Measurements from ENCODE around the gene RETSAT. TPM values are rescaled to one million over a fixed set of nuclear protein-coding genes. Genes with fewer than 3 reads are reported as not detected.

The RETSAT gene
- polyA plus RNA-seq, 4 donors, result 18.2 to 26.8 (median 23.0) TPM

DNA sequence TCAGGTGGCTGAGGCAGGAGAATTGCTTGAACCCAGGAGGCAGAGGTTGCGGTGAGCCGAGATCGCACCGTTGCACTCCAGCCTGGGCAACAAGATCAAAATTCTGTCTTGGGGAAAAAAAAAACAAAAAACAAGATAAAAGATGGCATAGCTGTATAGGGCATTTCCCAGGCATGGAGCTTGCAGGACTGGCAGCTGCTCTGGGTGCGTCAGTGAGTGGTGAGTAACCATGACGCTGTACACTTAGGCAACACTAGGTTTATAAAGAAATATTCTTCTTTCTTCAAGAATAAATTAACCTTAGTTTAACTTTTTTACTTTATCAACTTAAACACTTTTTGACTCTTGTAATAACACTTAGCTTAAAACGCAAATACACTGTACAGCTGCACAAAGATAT is 41.9 kb downstream of the RETSAT start:
- DNase-seq (ENCODE audit: low read depth in 4 of 4, low spot score in 3 of 4), result no peak

DNA sequence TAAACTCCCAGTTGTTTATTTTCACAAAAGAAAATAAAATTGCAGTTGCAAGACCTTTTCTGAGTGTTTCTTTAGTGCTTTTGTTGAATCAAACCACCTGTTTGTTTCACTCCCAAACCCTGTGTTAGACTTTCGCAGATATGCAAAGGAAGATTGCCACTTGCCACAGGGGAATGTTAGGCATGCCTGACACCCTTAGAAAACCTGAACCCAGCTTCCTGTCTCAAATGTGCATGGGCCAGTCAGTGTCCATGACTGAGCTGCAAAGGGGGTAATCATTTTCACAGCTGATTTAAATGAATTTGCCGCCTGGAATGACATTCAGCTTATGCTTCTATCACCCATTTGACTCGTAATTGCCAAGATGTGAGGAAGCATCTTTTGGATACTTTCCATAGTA is 44.0 kb downstream of the RETSAT start:
- DNase-seq (ENCODE audit: low read depth in 4 of 4, low spot score in 3 of 4), result no peak

DNA sequence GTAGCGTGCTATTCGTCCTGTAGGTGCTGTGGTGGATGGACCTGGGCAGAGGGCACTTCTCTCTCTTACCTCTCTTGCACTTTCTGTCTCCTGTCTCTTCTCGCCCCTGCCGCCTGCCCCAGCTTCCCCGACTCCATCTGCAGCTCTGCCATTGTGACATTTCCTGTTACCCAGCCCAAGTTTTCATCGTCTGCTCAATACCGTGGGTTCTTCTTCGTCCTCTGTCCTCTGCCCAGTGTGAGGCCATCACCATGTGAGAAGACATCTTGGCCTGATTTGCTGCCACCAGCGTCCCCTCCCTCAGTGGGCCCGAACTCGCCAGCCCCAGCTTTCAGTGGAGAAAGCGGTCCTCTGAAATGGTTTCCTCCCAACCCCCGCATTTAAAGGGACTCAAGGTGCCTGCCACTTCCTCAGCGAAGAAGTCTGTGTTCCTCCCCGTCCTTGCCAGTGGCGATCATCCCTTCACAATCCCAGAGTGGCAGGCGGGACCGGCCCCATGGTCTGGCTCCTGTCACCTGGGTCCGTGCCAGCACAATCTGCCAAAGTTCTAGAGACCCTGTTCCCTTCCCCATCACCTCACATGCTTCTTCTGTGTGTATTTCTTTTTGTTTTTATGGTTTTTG is 44.5 kb downstream of the RETSAT start:
- no peak for DNase-seq (ENCODE audit: low read depth in 4 of 4, low spot score in 3 of 4)

DNA sequence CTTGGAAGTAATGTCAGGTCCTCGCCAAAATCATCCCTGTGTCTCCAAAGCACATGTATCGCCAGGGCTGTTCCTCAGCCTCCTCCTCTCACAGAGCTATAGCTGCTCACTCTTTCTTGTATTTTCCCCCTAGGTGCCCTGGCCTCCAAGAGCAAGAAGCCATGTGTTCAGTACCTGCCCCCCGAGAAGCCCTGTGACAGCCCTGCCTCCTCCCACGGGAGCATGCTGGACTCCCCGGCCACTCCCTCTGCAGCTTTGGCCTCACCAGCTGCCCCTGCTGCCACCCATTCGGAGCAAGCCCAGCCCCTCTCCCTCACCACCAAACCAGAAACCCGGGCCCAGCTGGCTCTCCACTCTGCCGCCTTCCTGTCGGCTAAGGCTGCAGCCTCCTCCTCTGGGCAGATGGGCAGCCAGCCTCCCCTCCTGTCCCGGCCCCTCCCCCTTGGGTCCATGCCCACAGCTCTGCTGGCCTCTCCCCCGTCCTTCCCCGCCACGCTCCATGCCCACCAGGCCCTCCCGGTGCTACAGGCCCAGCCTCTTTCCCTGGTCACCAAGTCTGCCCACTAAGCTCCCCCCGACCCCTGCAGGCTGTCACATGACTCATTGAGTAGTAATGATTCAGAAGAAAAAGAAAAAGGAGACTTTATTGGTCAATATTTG is 45.3 kb downstream of the RETSAT start:
- peak in 3 of 4 donors; percentile 73 to 83 (median 77) for DNase-seq (ENCODE audit: low read depth in 4 of 4, low spot score in 3 of 4)

DNA sequence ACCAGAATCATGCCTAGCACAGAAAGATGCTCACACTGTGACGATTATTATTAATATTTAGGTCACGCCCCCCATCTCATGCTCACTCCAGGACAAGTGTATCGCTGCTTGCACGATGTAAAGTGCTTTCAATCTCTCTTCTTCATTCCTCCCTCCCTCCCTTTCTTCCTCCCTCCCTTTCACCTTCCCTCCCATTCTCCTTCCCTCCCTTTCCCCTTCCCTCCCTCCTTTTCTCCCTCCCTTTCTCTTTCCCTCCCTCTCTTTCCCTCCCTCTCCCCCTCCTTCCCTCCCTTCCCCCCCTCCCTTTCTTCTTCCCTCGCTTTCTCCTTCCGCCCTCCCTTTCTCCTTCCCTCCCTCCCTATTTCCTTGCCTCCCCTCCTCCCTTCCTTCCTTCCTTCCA is 46.1 kb downstream of the RETSAT start:
- no peak for DNase-seq (ENCODE audit: low read depth in 4 of 4, low spot score in 3 of 4)

DNA sequence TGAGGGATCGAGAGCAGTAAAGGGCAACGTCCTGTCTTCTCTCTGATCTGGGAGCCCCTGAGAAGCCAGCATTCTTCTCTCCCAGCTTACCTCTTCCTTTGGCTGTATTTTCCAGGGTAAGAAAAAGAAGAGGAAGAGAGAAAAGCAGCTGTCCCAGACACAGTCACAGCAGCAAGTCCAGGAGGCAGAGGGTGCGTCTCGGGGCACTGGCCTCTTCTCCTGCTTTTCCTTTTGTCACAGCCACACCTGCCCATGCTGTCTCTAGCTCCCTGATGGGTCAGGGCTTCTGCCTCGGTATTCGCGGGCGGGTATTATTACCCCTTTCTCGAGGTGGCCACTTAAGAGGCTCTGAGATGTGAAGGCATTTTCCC is 46.8 kb downstream of the RETSAT start:
- no peak for DNase-seq (ENCODE audit: low read depth in 4 of 4, low spot score in 3 of 4)

DNA sequence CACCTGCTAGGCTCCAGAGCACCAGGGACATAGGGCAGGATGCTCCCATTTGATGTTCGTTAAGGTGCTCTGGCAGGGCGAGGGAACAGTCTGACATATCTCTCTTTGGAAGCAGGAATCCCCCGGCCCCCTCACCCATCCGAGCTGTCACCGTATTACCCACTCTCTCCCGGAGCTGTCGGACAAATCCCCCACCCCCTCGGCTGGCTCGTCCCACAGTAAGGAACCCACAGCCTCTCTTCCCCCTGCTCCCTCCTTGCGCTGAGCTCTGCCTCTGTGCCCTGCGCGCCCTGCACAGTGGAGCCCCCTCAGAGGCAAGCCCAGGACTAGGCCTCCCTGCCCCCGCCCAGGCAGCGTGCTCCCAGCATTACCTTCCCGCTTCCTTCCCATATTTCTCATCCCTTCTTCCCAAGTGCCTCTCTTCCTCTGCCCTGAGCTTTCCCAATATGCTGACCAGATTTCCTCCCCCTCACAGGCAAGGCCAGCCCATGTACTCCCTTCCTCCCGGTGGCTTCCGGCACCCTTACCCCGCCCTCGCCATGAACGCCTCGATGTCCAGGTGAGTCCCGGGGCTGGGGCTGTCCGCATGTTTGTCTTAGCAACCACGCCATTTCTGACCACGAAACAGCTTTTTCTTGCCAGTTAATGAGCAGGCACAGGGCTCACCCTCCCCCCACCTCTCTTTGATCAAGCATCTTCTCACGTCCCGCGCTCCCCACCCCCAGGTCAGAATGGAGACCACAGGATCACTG is 50.4 kb downstream of the RETSAT start:
- no peak for DNase-seq (ENCODE audit: low read depth in 4 of 4, low spot score in 3 of 4)

DNA sequence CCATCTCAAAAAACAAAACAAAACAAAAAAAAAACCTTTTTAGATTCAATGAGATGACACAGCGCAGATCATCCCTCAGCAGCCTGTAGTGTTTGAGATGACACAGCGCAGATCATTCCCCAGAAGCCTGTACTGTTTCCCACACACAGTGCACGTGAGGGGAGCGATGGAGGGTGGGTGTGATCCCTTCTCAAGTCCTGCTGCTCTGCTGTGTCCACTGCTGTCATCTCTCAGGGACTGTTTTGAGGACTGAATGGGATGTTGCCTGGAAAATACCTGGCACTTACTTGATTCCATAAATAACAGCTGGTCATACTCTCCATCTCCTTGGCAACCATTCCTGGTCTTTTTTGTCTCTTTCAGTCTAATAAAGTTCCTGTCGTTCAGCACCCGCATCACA is 52.2 kb downstream of the RETSAT start:
- DNase-seq (ENCODE audit: low read depth in 4 of 4, low spot score in 3 of 4), result no peak

Other genes with a start within 250 kb of the RETSAT start
- gene TCF7L1, start 221.1 kb downstream of the RETSAT start, polyA plus RNA-seq (ENCODE audit: insufficient read length in 4 of 4), result 10 to 100 TPM; 46.8 to 61.0 (median 56.5) TPM
- gene TGOLN2, start 26.5 kb downstream of the RETSAT start, polyA plus RNA-seq (ENCODE audit: insufficient read length in 4 of 4), result 100 to 1,000 TPM in 3 of 4 donors, 10 to 100 TPM in 1; 86.3 to 129 (median 123) TPM
- gene ELMOD3, start 241 bp upstream of the RETSAT start, polyA plus RNA-seq (ENCODE audit: insufficient read length in 4 of 4), result 10 to 100 TPM; 22.5 to 33.3 (median 24.8) TPM
- gene CAPG, start 55.8 kb upstream of the RETSAT start, polyA plus RNA-seq (ENCODE audit: insufficient read length in 4 of 4), result 100 to 1,000 TPM in 1 of 4 donors, 10 to 100 TPM in 3; 63.5 to 162 (median 92.6) TPM
- gene SH2D6, start 64.2 kb upstream of the RETSAT start, polyA plus RNA-seq (ENCODE audit: insufficient read length in 4 of 4), result 1 to 10 TPM in 1 of 4 donors, under 1 TPM in 3; 0.27 to 1.5 (median 0.58) TPM
- gene MAT2A, start 184.6 kb upstream of the RETSAT start, polyA plus RNA-seq (ENCODE audit: insufficient read length in 4 of 4), result 100 to 1,000 TPM; 194 to 394 (median 345) TPM
- 10 to 100 TPM; 33.7 to 42.4 (median 39.7) TPM for gene GGCX, start 207.0 kb upstream of the RETSAT start, polyA plus RNA-seq (ENCODE audit: insufficient read length in 4 of 4)
- 100 to 1,000 TPM in 1 of 4 donors, 10 to 100 TPM in 3; 18.8 to 103 (median 92.4) TPM for gene VAMP8, start 223.1 kb upstream of the RETSAT start, polyA plus RNA-seq (ENCODE audit: insufficient read length in 4 of 4)
- gene VAMP5, start 229.9 kb upstream of the RETSAT start, polyA plus RNA-seq (ENCODE audit: insufficient read length in 4 of 4), result 10 to 100 TPM; 21.7 to 41.4 (median 35.7) TPM
- gene RNF181, start 241.2 kb upstream of the RETSAT start, polyA plus RNA-seq (ENCODE audit: insufficient read length in 4 of 4), result 100 to 1,000 TPM in 3 of 4 donors, 10 to 100 TPM in 1; 72.7 to 135 (median 132) TPM
- 10 to 100 TPM; 14.9 to 39.7 (median 33.3) TPM for gene TMEM150A, start 248.2 kb upstream of the RETSAT start, polyA plus RNA-seq (ENCODE audit: insufficient read length in 4 of 4)